Prostate gland (tissue), 2 donors: Measurements from ENCODE around the gene TSHZ2. TPM values are rescaled to one million over a fixed set of nuclear protein-coding genes. Genes with fewer than 3 reads are reported as not detected.

Experiments used
- DNase-seq: peaks from one replicate; pipeline ENCODE4 v3.0.0-alpha.2; 2019; ENCODE audit warnings: low spot score
- H3K27ac ChIP-seq, 2 donors: fragments of 200-600 bp; sonication (generic); 2 replicates each; pipeline ENCODE4 v1.5.1; 2017 to 2019
- H3K27me3 ChIP-seq: fragments of 200-600 bp; sonication (generic); replicated peaks from 2 replicates; pipeline ENCODE4 v1.5.1; 2019; ENCODE audit not compliant: insufficient read depth
- H3K36me3 ChIP-seq, 2 donors: fragments of 200-600 bp; sonication (generic); 1 replicate in 1 of 2; 2 replicates in 1 of 2; pipeline versions ENCODE4 v1.5.1 to v1.8.1; 2017 to 2019
- H3K4me1 ChIP-seq: fragments of 200-600 bp; sonication (generic); replicated peaks from 2 replicates; pipeline ENCODE4 v1.5.1; 2019
- H3K4me3 ChIP-seq, 2 donors: fragments of 200-600 bp; sonication (generic); 2 replicates each; pipeline ENCODE4 v1.5.1; 2017 to 2019
- H3K9me3 ChIP-seq: fragments of 200-600 bp; sonication (generic); 2 replicates; pipeline ENCODE4 v1.5.1; 2017
- CTCF ChIP-seq, 4 experiments: fragments of 200-600 bp in 2 of 4; fragments of 450-650 bp in 2 of 4; sonication (generic) in 2 of 4; IDR thresholded peaks; 1 replicate in 3 of 4; 2 replicates in 1 of 4; pipeline ENCODE4 v1.5.1; 2016 to 2019; ENCODE audit warnings: antibody characterized with exemption in 4 of 4, mild to moderate bottlenecking in 2 of 4, moderate library complexity in 2 of 4
- POLR2A ChIP-seq: fragments of 450-650 bp; IDR thresholded peaks from one replicate; pipeline ENCODE4 v1.6.1; 2016; ENCODE audit warnings: antibody characterized with exemption, mild to moderate bottlenecking
- POLR2AphosphoS5 ChIP-seq: sonication (generic); formaldehyde crosslinking; IDR thresholded peaks from one replicate; pipeline ENCODE4 v1.6.1; 2017; ENCODE audit warnings: antibody characterized with exemption
- WGBS: methylation state at CpG from one replicate; pipeline ENCODE4 v1.1.5; 2018; 5-methylcytosine and 5-hydroxymethylcytosine counted together
- intact Hi-C: fragments of 100-400 bp; cut with DNase I; formaldehyde crosslinking; loops from one replicate; pipeline ENCODE4 v1.14.2; 2022
- total RNA-seq, 2 donors: library from RNA; depleted of rRNA; stranded (reverse); fragments of >200 nt; gene quantifications; one replicate each; pipeline ENCODE4 v1.1.0, GENCODE V29; 2016

Gene TSHZ2
- total RNA-seq, 2 donors from 2014 or later = 9.8 to 35.1 TPM

DNA sequence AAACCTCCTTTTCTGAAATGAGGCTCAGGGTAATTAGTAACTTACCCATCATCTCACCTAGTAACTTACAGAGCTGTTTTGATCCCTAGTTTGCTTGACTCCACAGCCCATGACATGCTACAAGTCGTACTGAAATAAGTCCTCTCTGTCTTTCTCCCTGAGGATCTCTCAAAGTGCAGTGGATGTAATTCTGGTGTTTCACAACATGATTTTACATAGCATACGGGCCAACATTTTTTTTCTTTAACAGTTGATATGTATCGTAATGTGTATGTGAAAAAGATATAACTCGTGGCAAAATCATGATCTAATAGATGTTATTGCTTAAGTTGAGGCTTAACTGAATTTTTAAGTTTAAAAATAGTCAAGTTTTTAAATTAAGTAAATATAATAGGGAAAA is 45.0 kb downstream of the TSHZ2 start:
- TF ChIP-seq POLR2AphosphoS5 = no peak
- no peak for TF ChIP-seq CTCF (IDR thresholded peaks at IDR 0.05)
- TF ChIP-seq POLR2A = no peak
- DNase-seq = no peak
- Histone ChIP-seq H3K27ac (no peak overlapping the region), H3K4me1 (no peaks in the 10 kb centered on the region), H3K4me3 (no peak overlapping the region), H3K9me3 (no peaks in the 10 kb centered on the region), H3K27me3 (no peaks in the 10 kb centered on the region), H3K36me3 (no peaks in the 10 kb centered on the region)
- 92% methylated on average over 4 of the region's 4 CpGs for WGBS
- intact Hi-C loops = no loop called here

GRCh38 chr20:53019464-53019863 is 47.3 kb downstream of the TSHZ2 start:
- no peak for DNase-seq
- Histone ChIP-seq H3K27me3 (no peaks in the 10 kb centered on the region), H3K9me3 (no peaks in the 10 kb centered on the region), H3K36me3 (no peaks in the 10 kb centered on the region), H3K27ac (no peak overlapping the region), H3K4me3 (no peak overlapping the region), H3K4me1 (no peaks in the 10 kb centered on the region)
- intact Hi-C loops = no loop called here
- TF ChIP-seq POLR2A (no peak), CTCF (IDR thresholded peaks at IDR 0.05) (no peak), POLR2AphosphoS5 (no peak)
- WGBS = 78% methylated on average over 6 of the region's 6 CpGs

DNA sequence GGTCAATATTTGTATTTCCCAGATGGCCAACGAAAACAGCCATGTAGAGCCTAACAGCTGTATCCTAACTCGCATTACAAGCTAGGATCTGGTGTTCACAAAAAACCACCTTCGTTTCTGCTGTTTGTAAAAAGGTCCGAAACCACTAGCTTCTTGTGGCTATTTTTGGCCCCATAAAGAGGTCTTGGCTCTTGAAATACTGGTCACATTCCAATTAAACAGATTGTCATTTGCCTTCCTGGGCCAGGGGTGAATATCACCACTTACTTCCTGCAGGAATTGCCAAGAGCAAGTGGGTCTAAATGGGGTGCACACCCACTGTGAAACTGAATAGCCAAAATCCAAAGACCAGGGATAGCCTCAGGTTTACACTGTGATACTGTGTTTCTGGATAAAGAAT is 48.2 kb downstream of the TSHZ2 start:
- no peaks in the 10 kb centered on the region for H3K9me3 ChIP-seq
- H3K27me3 ChIP-seq = no peaks in the 10 kb centered on the region
- WGBS = 46% methylated on average over 4 of the region's 4 CpGs
- no peak overlapping the region for H3K27ac ChIP-seq
- intact Hi-C loops = no loop called here
- no peaks in the 10 kb centered on the region for H3K4me1 ChIP-seq
- H3K4me3 ChIP-seq = no peak overlapping the region
- no peaks in the 10 kb centered on the region for H3K36me3 ChIP-seq
- DNase-seq = no peak
- TF ChIP-seq CTCF (IDR thresholded peaks at IDR 0.05) = no peak
- no peak for TF ChIP-seq POLR2A
- TF ChIP-seq POLR2AphosphoS5 = no peak

DNA sequence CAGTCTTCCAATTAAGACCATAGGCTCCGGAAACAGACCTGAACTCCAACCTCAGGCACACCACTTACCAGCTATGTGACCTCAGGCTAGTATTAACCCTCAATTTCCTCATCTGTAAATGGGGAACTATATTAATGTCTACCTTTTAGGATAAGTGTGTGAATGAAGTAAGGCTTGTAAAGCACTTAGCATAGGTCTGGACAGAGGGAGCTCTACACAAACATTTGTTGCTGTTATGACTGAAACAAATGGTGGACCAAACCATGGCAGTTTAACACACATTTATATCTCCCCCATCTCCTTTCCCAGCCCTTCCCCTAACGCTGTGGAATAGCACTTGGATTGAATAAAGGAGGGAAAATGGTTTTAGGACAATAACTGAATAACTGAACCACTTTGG is 48.7 kb downstream of the TSHZ2 start:
- intact Hi-C loops = no loop called here
- no peaks in the 10 kb centered on the region for H3K27me3 ChIP-seq
- no peaks in the 10 kb centered on the region for H3K9me3 ChIP-seq
- no peak for TF ChIP-seq CTCF (IDR thresholded peaks at IDR 0.05)
- no peak for TF ChIP-seq POLR2AphosphoS5
- TF ChIP-seq POLR2A = no peak
- H3K27ac ChIP-seq = no peak overlapping the region
- WGBS = 85% methylated on average over 2 of the region's 2 CpGs
- no peak for DNase-seq
- H3K4me1 ChIP-seq = no peaks in the 10 kb centered on the region
- no peaks in the 10 kb centered on the region for H3K36me3 ChIP-seq
- H3K4me3 ChIP-seq = no peak overlapping the region

DNA sequence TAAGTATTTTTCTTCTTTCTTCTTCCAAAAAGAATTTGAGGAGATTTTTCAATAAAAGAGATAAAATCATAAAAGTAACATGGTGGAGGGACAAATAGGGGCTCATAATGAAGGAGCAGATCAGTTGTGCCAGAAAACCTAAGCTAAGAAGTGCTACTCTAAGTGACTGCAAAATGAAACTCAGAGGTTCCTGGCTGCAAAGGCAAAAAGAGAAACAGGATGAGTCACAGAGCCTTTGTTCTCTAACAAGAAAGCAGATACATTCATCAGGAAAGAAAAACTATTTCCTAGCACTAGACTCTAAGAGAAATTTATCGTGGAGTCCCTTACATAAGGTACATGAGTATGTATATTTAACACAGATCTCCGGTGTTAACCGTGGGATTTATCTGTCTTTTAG is 49.8 kb downstream of the TSHZ2 start:
- Histone ChIP-seq H3K36me3 (no peaks in the 10 kb centered on the region), H3K4me1 (no peaks in the 10 kb centered on the region), H3K27ac (peak overlapping the region in 1 of 2 donors; percentile 26), H3K4me3 (no peak overlapping the region), H3K27me3 (no peaks in the 10 kb centered on the region), H3K9me3 (no peaks in the 10 kb centered on the region)
- TF ChIP-seq POLR2A (no peak), CTCF (IDR thresholded peaks at IDR 0.05) (no peak), POLR2AphosphoS5 (no peak)
- DNase-seq = no peak
- WGBS = 69% methylated on average over 3 of the region's 3 CpGs
- intact Hi-C loops = no loop called here
